ENCODE results near the gene TTC14.
"Not testable (repeated sequence)": the region's sequence is repeated elsewhere in the genome, so short reads cannot be mapped to it uniquely, and the experiment has no call there.

The TTC14 gene

DNA sequence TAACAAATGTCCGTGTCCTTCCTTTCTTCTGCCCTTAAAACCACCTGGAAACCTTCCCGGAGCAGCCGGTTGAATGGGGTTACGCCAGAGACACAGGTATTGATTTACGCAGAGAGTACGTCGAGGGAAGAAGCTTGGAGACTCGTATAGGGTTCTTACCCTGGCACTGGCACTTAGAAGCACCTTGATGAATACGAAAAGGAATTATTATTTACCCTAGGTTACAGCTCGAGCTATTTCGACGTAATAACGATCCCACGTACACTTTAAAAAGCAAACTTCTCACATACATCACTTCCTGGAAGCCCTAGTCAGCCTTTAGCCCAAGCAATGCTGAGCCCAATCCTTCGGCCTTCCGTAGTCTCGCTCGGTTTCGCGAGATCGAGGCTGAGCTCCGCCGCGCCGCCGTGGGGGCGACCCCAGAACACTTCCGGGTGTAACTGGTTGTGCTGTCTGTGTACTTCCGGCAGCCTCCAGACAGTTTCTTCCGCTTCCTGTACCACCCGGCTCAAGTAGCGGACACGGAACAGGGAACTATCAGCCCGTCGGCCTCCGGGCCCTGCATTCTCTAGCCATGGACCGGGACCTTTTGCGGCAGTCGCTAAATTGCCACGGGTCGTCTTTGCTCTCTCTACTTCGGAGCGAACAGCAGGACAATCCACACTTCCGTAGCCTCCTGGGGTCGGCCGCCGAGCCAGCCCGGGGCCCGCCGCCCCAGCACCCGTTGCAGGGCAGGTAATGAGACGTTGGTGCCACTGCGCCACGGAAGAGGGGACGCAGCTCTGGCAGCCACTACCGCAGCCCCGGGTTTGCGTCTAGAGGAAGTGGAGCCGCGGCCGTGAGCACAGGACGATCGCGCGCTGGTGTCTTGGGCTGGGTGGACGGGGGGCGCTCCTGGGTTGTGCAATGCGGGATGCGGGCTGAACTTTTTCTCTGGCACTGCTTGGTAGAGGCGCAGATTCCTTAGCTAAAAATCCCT, at the start of gene TTC14:
TSS of gene TTC14 (plus strand) at position 476 of the 979 bp plus-strand sequence. CDS start at position 575, 99 bp downstream.
- peak; percentile 92 to 95 for DNase-seq

DNA sequence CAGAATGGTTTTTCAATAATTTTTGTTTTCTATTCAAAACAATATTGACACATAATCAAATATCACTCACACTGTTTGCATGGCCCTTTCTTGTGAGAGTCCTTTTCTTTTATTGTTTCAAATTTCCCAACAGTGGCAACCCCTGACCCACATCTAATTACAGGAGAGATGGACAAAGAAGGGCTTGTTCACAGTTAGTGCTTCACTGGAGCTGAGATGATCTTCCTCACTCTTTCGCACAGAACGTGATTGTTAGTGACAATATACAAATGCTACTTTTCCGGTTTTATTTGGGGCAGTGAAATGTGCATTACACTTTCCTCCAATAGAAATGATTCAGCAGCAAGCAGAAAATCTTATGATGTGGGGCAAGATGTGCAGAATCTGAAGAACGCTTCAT, 38.6 kb upstream of the TTC14 start:
- no peak for DNase-seq

DNA sequence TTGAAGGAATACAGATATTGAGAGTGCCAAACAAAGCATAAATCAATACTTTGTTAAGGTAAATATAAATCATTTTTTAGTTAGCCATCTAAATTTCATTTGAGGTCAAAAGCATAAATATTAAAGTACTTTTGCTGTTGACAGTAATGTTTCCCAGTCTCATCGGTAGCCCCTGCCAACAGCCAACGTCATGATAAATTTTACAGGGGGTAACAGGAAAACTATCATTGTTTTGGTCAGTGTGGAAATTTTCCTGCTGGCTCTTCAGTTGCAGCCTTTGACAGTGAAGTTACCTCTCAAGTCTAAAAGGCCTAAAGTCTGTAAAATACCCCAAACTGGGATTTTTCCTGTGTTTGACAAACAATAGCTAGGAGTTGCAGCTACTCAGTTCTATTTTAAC, 37.3 kb upstream of the TTC14 start:
- DNase-seq = no peak

DNA sequence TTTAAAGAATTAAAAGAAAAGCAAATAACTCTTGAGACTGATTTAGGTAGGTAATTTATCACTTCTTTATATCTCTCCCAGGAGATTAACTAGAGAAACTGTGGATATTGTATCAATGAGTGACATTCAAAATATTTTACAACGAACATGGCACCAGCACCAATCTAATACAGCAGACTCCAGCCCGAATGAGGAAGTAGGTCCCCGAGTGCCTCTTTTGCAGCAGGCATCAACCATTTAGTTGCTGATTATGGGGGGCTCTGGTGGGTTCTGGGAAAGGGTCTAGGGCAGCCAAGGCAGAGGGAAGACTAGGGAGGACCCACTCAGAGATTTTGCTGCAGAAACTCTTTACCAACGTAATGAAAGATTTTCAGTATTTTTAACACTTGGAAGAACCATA, 31.7 kb upstream of the TTC14 start:
- DNase-seq = no peak

GRCh38 chr3:180571831-180572598, 29.9 kb upstream of the TTC14 start:
- no peak for DNase-seq

- DNase-seq = no peak
Observed at GRCh38 chr3:180575571-180575970, 26.4 kb upstream of the TTC14 start.

DNA sequence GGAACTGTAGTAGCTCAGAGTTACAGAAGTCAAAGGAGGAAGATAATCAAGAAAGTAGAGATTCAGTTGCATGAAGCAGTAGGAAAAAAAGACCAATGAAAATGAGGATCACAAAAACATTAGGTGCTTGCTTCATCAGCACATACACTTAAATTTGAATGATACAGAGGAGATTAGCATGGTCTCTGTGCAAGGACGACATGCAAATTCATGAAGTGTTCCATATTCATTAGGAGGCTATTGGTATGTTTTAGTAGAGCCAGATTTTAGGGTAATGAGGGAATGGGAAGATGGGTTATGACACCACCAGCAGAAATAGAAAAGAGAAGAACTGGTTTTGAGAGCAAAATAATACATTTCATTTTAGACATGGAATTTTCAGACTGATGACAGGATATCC, 21.0 kb upstream of the TTC14 start:
- DNase-seq = no peak

- no peak for DNase-seq
Observed at GRCh38 chr3:180590396-180590795, 11.6 kb upstream of the TTC14 start.

DNA sequence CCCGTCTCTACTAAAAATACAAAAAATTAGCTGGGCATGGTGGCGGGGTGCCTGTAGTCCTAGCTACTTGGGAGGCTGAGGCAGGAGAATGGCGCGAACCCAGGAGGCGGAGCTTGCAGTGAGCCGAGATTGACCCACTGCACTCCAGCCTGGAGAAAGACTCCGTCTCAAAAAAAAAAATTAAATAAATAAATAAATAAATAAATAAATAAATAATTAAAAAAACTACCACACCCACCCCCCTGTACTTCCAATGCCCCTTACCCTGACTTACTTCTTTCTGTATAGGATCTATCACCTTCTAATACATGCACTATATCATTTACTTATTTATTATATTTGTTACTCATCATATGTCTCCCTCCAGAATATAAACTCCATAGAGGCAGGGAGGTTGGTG, 8.3 kb upstream of the TTC14 start:
- DNase-seq = not testable (repeated sequence)

GRCh38 chr3:180594631-180595558, 7.1 kb upstream of the TTC14 start:
- DNase-seq = no peak

GRCh38 chr3:180595559-180595935, 6.4 kb upstream of the TTC14 start:
- no peak for DNase-seq

GRCh38 chr3:180600473-180600872, 1.5 kb upstream of the TTC14 start:
- DNase-seq = no peak

- no peak for DNase-seq
Observed at GRCh38 chr3:180611006-180611405, 9.0 kb downstream of the TTC14 start.

GRCh38 chr3:180612364-180612763, 10.4 kb downstream of the TTC14 start:
- no peak for DNase-seq

DNA sequence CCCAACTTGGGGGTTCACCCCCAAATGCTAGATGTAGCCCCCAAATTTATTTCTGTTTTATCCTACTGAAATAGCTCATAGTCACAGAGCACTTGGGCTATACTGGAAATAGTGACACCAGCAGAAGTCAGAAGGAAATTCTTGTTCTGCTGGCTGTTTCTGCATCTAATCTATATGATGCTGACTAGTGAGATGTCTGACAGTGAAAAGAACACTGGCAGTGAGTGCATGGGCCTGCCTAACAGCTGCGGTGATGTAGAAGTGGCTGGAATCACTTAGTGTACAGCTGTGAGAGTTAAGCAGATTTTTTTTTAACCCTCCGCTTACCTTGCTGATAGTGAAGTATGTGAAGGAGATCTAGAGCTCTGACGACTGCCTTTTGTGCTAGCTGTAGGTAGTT, 14.0 kb downstream of the TTC14 start:
- DNase-seq = no peak

GRCh38 chr3:180617049-180617448, 15.1 kb downstream of the TTC14 start:
- DNase-seq = no peak

GRCh38 chr3:180618563-180618962, 16.6 kb downstream of the TTC14 start:
- DNase-seq = not testable (repeated sequence)

DNA sequence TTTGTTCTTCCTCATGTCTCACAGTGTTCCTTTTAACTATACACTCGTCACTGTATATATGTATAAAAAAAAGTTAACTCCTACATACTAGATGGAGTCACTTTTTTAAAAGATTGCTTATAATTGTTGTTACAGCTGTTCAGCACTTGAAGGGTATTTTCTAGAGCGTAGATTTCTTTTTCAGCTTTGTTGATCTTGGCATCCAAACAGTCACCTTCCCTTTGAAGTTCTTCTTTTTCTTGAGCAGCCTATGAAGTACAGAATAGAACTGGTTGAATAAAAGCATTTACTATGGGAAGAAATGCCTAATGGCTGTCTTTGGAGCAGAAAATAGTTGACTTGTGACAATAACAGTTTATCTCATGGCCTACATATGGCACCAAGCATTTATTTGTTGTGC, 17.8 kb downstream of the TTC14 start:
- no peak for DNase-seq

- no peak for DNase-seq
Observed at GRCh38 chr3:180624714-180625113, 22.8 kb downstream of the TTC14 start.

GRCh38 chr3:180626844-180627243, 24.9 kb downstream of the TTC14 start:
- no peak for DNase-seq

GRCh38 chr3:180630371-180630770, 28.4 kb downstream of the TTC14 start:
- DNase-seq = no peak

- no peak for DNase-seq
Observed at GRCh38 chr3:180631317-180631716, 29.4 kb downstream of the TTC14 start.

GRCh38 chr3:180633722-180634121, 31.8 kb downstream of the TTC14 start:
- DNase-seq = no peak
